Activated CD4-positive, CD25-positive, alpha-beta regulatory T cell treated with anti-CD3 and anti-CD28 coated beads, Interleukin-2, amount 50 U/mL, for 24 hours (primary cell): ENCODE data around the gene CTU2.

Experiments used
- ATAC-seq, 2 donors: fragments of 150-1000 bp; cut with Tn5 transposase; one replicate each; pipeline ENCODE4 v1.10.0; 2021; ENCODE audit warnings: mild to moderate bottlenecking in 1 of 2, moderate library complexity in 1 of 2

The CTU2 gene

DNA sequence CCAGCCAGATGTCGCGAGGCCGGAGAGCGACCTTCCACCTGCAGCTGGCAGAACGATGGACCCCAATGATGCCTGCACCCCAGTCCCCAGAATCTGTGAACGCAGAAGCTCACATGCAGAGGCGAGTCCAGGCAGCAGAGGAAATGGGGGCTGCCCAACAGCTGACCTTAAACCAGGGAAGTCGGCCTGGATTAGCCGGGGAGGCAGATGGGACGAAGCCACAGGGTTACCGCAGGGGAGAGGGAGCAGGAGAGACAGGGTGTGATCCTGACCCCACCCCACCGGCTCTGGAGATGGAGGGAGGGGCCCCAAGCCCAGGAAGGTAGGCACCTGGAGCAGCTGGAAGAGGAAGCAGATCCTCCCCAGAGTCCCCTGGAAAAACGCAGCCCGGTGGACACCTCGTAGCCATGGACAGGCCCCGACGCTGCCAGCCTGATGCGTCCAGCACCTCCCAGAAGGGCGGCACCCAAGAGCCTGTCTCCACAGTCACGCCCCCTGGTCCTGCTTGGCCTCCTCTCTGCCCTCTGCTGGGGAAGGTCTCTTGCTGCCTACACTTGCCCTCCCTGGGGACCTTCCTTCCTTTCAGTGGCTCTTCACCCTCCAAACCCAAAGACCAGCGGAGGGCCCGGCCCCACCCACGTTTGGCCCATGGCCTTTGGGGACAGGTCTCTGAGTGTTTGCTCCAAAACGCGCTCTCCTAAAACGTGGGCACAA lies 41.4 kb downstream of the CTU2 start:
- ATAC-seq: peak in 1 of 2 donors; percentile 36

- no peak for ATAC-seq
Observed at GRCh38 chr16:88748364-88748763, 42.1 kb downstream of the CTU2 start.

DNA sequence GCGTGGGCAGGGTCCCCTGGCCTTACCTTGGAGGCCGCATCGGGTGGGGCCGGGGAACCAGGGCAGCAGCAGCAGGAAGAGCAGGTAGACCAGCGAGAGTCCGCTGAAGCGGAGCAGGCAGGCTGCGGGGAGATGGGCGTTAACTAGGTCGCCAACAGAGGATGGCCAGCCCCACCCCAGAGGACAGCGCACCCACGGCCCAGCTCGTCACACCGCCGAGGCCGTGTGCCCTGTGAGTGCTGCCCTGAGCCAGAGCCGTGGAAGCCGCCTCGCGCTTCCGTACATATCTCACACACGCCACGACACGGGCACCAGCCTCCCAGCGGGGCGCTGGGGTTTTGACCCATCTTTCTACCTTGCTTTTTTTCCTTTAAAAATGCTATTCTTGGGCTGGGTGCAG lies 43.1 kb downstream of the CTU2 start:
- no peak for ATAC-seq

- ATAC-seq: no peak
Observed at GRCh38 chr16:88750854-88751253, 44.6 kb downstream of the CTU2 start.

DNA sequence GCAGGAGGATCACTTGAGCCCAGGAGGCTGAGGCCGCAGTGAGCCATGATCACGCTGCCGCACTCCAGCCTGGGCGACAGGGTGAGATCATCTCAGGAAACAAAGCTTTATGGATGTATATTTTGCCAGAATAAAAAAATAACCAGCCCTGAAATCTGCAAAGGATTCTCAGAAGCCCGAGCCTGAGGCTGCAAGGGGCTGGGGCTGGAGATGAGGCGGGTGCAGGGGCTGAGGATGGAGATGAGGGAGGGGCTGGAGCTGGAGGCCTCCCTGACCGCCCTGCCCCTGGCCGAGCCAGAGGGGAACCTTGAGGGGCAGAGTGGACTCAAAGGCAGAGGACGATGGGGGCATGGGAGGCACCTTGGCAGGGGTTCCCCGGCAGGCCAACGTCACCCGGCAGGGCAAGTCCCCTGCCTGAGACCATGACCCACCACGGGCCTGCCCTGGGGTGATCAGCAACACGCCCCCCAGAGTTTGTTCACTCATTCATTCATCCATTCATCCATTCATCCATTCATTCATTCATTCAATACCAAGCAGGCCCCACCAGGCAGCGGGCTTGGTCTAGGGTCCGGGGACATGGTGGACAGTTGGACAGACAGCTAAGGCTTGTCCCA lies 46.2 kb downstream of the CTU2 start:
- no peak for ATAC-seq

GRCh38 chr16:88753191-88753590 lies 46.9 kb downstream of the CTU2 start:
- no peak for ATAC-seq

GRCh38 chr16:88753602-88754001 lies 47.3 kb downstream of the CTU2 start:
- no peak for ATAC-seq

DNA sequence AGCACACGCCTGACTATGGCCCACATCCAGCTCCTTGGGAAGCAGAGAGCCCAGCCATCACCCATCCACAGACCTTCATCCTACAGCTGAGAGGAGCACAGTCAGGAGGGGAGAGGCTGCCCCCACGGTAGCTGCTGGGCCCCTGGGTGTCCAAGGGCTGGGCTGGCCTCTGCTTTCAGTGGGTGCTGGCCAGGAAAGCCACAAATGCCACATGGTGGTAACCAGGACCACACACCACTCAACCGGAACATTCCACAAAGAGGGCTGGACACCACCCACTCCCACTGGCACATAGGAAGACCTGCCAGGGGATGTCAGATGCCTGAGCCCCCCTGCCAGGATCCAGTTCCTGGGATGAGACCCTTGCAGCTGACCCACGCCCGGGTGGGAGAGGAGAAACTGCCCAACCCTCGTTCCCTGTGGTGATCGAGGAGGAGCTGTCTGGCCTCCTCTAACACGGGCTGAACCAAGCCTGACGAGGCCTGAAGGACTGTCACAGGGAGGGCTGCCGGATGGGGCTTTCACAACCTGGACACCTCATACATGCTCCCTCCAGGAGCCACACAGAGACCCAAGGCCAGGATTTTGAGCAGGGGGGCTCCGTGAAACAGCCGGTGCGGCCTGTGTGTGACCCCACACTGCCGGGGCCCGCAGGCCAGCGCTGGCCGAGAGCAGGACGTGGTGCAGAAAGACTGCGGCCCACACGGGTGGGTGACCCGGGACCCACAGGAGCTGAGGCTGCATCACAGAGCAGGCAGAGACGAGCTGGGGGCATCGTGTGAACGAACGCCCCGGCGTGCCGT lies 48.0 kb downstream of the CTU2 start:
- no peak for ATAC-seq

- no peak for ATAC-seq
Observed at GRCh38 chr16:88754912-88755744, 48.8 kb downstream of the CTU2 start.

DNA sequence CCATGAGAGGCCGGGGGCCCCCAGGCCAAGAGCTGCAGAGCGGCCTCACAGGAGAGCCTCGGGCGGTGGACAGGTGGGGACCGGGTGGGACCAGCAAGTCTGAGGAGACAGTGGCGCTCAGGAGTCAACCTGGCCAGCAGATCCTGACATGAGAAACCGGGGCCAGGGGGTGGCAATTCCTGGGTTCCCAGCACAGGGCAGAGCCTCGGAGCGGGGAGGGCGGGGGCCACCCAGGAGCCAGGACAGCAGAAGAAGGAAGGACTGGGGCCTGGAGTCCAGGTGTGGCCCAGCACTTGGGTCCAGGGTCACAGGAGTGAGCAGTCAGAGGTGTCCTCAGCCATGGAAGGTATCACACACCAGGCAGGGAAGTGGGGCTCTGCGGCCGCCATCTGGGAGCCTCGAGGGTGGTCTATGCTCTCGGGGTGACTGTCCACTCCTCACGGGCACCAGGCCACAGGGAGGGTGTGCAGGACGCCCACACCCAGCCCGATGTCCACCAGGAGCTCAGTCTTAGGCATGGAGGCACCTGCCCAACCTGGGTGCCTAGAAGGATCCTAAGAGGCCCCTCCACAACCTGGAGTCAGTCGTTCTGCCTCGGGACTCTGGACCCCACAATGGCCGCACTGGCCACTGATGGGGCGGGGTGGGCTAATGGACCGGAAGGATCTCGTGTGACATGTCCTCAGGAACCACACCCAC lies 49.6 kb downstream of the CTU2 start:
- no peak for ATAC-seq

DNA sequence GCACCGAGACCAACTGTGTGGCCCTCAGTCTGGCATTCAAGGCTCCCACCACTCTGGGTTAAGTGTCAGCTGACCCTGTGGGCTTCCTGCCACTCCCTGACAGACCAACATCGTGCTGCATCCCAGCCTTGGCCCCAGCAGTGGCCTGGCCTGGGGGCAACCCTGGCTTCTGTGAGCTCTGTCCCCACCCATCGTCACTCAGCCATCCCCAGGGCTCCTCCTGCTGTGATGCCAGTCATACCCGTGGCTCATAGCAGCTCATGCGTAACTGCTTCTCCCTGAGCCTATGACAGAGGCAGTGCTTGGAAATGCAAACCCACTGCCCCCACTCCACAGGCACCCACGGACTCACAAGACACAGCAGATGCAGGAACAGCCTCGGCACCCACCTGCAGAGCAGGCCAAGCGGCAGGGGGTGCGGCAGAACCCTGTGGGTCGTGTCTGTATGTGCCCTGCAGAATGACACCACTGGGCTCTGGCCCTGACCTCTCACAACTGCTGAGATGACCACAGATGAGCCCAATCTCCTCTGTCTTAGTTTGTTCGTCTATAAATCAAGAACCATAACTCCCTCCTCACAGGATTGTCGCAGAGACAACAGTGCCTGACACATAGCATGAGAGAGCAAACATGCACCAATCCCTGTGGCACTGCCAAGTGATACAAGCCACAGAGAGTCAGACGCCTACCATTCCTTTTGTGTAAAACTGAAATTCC lies 52.1 kb downstream of the CTU2 start:
- ATAC-seq: no peak

- ATAC-seq: no peak
Observed at GRCh38 chr16:88758944-88759244, 52.6 kb downstream of the CTU2 start.

GRCh38 chr16:88759245-88759975 lies 53.1 kb downstream of the CTU2 start:
- peak; percentile 56 to 64 for ATAC-seq

DNA sequence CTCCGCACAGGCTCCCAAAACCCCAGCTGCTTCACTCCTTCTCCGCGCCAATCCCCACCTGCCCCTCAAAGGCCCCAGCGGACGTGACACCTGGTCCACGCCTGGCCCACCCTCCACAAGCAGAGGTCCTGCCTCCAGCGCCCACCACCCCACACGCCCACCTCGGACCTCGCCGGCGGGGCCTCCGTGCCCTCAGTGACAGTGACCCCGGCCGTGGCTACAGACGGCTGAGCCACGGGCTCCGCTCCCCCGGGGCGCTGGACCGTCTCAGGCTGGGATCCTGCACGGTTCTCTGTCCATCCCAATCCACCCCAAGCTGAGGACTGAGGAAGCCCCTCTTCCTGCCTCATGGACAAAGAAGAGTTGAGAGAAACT lies 53.7 kb downstream of the CTU2 start:
- no peak for ATAC-seq

- ATAC-seq: no peak
Observed at GRCh38 chr16:88760424-88761142, 54.3 kb downstream of the CTU2 start.

- no peak for ATAC-seq
Observed at GRCh38 chr16:88761143-88761534, 54.8 kb downstream of the CTU2 start.

DNA sequence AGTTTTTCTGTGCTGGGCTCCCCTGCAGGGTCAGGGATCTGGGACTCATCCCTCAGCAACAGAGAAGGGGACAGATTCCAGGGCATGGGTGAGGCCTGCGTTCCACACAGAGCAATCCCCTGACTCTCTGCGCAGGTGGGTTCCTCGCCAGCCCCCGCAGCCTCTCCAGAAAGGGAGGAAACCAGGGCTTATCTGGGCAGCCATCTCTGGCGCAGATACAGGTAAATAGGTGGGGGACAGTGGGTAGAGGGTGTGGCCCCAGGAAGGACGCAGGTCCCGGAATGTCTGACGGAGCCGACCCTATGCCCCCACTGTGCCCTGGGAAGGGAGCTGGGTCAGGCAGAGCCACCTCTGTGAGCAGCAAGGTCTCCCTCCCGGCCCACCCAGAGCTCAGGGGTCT lies 55.5 kb downstream of the CTU2 start:
- ATAC-seq: no peak

DNA sequence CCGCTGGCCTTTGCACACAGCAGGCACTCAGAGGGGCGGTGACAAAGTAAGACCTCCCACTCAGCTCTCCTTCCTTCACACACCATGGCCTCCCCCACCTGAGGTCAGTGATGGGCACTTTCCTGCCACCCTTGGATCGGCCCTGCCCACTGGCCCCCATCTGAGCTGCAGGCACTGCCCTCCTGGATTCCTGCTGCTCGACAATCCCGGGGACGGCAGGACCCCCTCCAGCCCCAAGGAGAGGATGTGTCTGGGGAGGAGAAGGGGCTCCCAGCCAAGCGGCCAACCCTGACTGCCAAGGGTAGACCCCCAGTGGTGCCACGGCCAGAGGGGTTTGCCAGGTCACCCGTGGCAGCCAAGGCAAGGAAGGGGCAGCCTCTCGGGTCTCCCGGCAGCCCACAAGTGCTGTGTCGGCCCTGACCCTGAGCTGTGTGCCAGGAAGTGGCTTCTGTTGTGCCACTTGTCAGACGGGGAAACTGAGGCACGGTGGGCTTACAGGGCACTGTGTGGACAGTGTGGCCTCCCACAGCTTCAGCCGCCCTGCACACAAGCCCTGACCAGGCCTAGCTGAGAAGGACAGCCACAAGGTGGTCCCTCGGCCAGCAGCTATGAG lies 56.1 kb downstream of the CTU2 start:
- ATAC-seq: no peak

GRCh38 chr16:88762941-88763340 lies 56.6 kb downstream of the CTU2 start:
- no peak for ATAC-seq

GRCh38 chr16:88763502-88764053 lies 57.3 kb downstream of the CTU2 start:
- no peak for ATAC-seq
